NCI-H524 treated with DMSO at 0.1 percent for 48 hours (cell line): ENCODE measurements around the gene IFT88.

Experiments used
- DNase-seq: peaks from one replicate; lab custom pipeline; 2025; lab: John Stamatoyannopoulos, UW

IFT88 gene

GRCh38 chr13:20566468-20566897 is 474 bp upstream of the IFT88 start:
- DNase-seq: no peak

- no peak for DNase-seq
Measured at GRCh38 chr13:20567881-20568528, 1.0 kb downstream of the IFT88 start.

GRCh38 chr13:20570517-20570916 is 3.6 kb downstream of the IFT88 start:
- no peak for DNase-seq

GRCh38 chr13:20571676-20572075 is 4.7 kb downstream of the IFT88 start:
- DNase-seq: no peak

- DNase-seq: no peak
Measured at GRCh38 chr13:20573186-20573585, 6.2 kb downstream of the IFT88 start.

GRCh38 chr13:20573636-20574035 is 6.7 kb downstream of the IFT88 start:
- DNase-seq: no peak

GRCh38 chr13:20579191-20579590 is 12.2 kb downstream of the IFT88 start:
- DNase-seq: no peak

- DNase-seq: no peak
Measured at GRCh38 chr13:20580257-20580656, 13.3 kb downstream of the IFT88 start.

GRCh38 chr13:20582026-20582425 is 15.1 kb downstream of the IFT88 start:
- DNase-seq: no peak

GRCh38 chr13:20583803-20584293 is 16.9 kb downstream of the IFT88 start:
- DNase-seq: no peak

- no peak for DNase-seq
Measured at GRCh38 chr13:20585371-20585770, 18.4 kb downstream of the IFT88 start.

- no peak for DNase-seq
Measured at GRCh38 chr13:20588529-20589110, 21.7 kb downstream of the IFT88 start.

- no peak for DNase-seq
Measured at GRCh38 chr13:20590561-20590960, 23.6 kb downstream of the IFT88 start.

- DNase-seq: no peak
Measured at GRCh38 chr13:20592606-20593005, 25.6 kb downstream of the IFT88 start.

GRCh38 chr13:20594280-20594679 is 27.3 kb downstream of the IFT88 start:
- no peak for DNase-seq

GRCh38 chr13:20607015-20607414 is 40.1 kb downstream of the IFT88 start:
- DNase-seq: no peak

- no peak for DNase-seq
Measured at GRCh38 chr13:20608438-20609020, 41.6 kb downstream of the IFT88 start.

- DNase-seq: no peak
Measured at GRCh38 chr13:20609145-20609544, 42.2 kb downstream of the IFT88 start.

GRCh38 chr13:20610006-20610405 is 43.0 kb downstream of the IFT88 start:
- DNase-seq: no peak

- DNase-seq: no peak
Measured at GRCh38 chr13:20616059-20616797, 49.3 kb downstream of the IFT88 start.

- DNase-seq: no peak
Measured at GRCh38 chr13:20623000-20623399, 56.0 kb downstream of the IFT88 start.

GRCh38 chr13:20624213-20624612 is 57.3 kb downstream of the IFT88 start:
- DNase-seq: no peak

GRCh38 chr13:20633802-20634201 is 66.8 kb downstream of the IFT88 start:
- no peak for DNase-seq
